DOHH2 (cell line): Measurements from ENCODE around the gene URB2.

Source experiments
- H3F3A ChIP-seq: fragments of 200-600 bp; sonication (generic), shearing (Covaris generic); 2 replicates; pipeline ENCODE4 v1.6.0; 2016; ENCODE audit warnings: antibody characterized with exemption, mild to moderate bottlenecking; ENCODE audit not compliant: control insufficient read depth, insufficient read depth
- H3K27ac ChIP-seq: fragments of 200-600 bp; sonication (generic); 2 replicates; pipeline ENCODE4 v1.5.1; 2014; ENCODE audit warnings: low read depth, mild to moderate bottlenecking, low read length, moderate library complexity
- H3K27me3 ChIP-seq: fragments of 200-600 bp; sonication (generic); 2 replicates; pipeline ENCODE4 v1.6.1; 2014; ENCODE audit warnings: mild to moderate bottlenecking, low read length, mixed read lengths; ENCODE audit not compliant: control insufficient read depth
- H3K36me3 ChIP-seq: fragments of 200-600 bp; sonication (generic); 2 replicates; pipeline ENCODE4 v1.6.1; 2014; ENCODE audit warnings: mild to moderate bottlenecking, low read length, moderate library complexity, mixed read lengths; ENCODE audit not compliant: control insufficient read depth
- H3K4me1 ChIP-seq: fragments of 200-600 bp; sonication (generic); 2 replicates; pipeline ENCODE4 v1.6.1; 2014; ENCODE audit warnings: mild to moderate bottlenecking, low read length, mixed read lengths; ENCODE audit not compliant: control insufficient read depth
- H3K4me2 ChIP-seq: fragments of 200-600 bp; sonication (generic); 2 replicates; pipeline ENCODE4 v1.6.0; 2014; ENCODE audit warnings: mild to moderate bottlenecking, low read length, moderate library complexity
- H3K4me3 ChIP-seq: fragments of 200-600 bp; sonication (generic); 2 replicates; pipeline ENCODE4 v1.5.1; 2014; ENCODE audit warnings: mild to moderate bottlenecking, low read length, mixed read lengths
- H3K79me2 ChIP-seq: fragments of 200-600 bp; sonication (generic); 2 replicates; pipeline ENCODE4 v1.6.1; 2014; ENCODE audit warnings: mild to moderate bottlenecking, low read length, mixed read lengths; ENCODE audit not compliant: control insufficient read depth
- H3K9me2 ChIP-seq: fragments of 200-600 bp; sonication (generic); replicated peaks from 2 replicates; pipeline ENCODE4 v1.6.1; 2014; ENCODE audit warnings: mild to moderate bottlenecking, low read length, mixed read lengths; ENCODE audit not compliant: control insufficient read depth
- H3K9me3 ChIP-seq: fragments of 200-600 bp; sonication (generic); 2 replicates; pipeline ENCODE4 v1.6.1; 2014; ENCODE audit warnings: antibody characterized with exemption, low read length, mixed read lengths; ENCODE audit not compliant: control insufficient read depth, insufficient read depth
- H4K20me1 ChIP-seq: fragments of 200-600 bp; sonication (generic); 2 replicates; pipeline ENCODE4 v1.6.0; 2014; ENCODE audit warnings: low read depth, mild to moderate bottlenecking, antibody characterized with exemption, low read length, moderate library complexity; ENCODE audit not compliant: control insufficient read depth, insufficient read depth
- EZH2phosphoT487 ChIP-seq: fragments of 200-600 bp; sonication (generic); IDR thresholded peaks from 2 replicates; pipeline ENCODE4 v1.6.1; 2017; ENCODE audit warnings: borderline replicate concordance, mild to moderate bottlenecking, antibody characterized with exemption, low read length, moderate library complexity, mixed read lengths
- TF ChIP-seq, protein P1 (sequence below): fragments of 200-600 bp; sonication (generic); IDR thresholded peaks from one replicate; pipeline ENCODE4 v1.5.1; 2014; ENCODE audit warnings: antibody characterized with exemption, mild to moderate bottlenecking, low read depth, low read length; ENCODE audit not compliant: poor library complexity, severe bottlenecking

URB2 gene

DNA sequence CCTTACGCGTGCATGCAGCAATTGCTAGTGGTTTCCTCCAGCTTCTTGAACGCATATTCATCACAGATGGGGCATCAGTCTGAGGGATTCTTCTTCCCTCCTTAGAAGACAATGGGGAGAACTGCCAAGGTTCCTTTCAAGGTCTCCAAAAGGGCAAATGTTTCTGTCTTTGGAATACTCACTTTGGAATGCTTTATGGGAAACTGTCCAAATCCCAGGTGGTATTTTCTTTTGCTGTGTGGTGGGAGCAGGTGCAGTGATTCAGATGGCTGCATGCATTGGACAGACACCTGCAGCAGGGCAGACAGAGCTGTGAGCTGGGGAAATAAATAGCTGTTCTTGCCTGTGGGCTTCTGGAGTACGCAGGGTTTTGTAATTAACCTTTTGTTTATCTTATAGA is 40.5 kb downstream of the URB2 start:
- Histone ChIP-seq H3K4me1 (peaks cover 19% of the 10 kb centered on the region), H3K79me2 (no peaks in the 10 kb centered on the region), H3K36me3 (peaks cover 35% of the 10 kb centered on the region), H3K4me2 (no peak overlapping the region), H3F3A (no peaks in the 10 kb centered on the region), H3K27ac (no peak overlapping the region), H3K27me3 (no peaks in the 10 kb centered on the region), H3K9me3 (no peaks in the 10 kb centered on the region), H4K20me1 (0 out of 2 replicates have a peak, but pooled peaks cover 3% of the 10 kb centered on the region), H3K9me2 (no peaks in the 10 kb centered on the region), H3K4me3 (no peak overlapping the region)
- TF ChIP-seq, protein P1, sequence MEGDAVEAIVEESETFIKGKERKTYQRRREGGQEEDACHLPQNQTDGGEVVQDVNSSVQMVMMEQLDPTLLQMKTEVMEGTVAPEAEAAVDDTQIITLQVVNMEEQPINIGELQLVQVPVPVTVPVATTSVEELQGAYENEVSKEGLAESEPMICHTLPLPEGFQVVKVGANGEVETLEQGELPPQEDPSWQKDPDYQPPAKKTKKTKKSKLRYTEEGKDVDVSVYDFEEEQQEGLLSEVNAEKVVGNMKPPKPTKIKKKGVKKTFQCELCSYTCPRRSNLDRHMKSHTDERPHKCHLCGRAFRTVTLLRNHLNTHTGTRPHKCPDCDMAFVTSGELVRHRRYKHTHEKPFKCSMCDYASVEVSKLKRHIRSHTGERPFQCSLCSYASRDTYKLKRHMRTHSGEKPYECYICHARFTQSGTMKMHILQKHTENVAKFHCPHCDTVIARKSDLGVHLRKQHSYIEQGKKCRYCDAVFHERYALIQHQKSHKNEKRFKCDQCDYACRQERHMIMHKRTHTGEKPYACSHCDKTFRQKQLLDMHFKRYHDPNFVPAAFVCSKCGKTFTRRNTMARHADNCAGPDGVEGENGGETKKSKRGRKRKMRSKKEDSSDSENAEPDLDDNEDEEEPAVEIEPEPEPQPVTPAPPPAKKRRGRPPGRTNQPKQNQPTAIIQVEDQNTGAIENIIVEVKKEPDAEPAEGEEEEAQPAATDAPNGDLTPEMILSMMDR, result no peak
- TF ChIP-seq EZH2phosphoT487, result no peak

DNA sequence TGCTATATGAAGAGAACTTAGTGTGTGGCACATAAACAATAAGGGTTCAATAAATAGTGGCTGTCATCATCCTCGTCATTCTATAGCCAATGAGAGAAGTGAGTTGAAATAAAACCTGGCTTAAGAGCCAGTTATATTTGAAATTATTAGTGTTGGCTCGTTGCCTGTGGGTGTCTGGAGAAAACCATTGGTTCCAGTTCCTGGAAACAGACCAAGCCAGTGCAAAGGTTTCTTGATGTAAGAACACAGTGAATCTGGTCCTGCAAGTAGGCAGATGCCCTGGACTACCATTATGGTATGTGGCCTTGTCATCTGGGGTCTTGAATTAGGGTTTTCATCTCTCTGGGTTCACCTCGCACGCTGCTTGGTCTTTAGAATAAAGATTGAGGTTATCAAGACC is 43.3 kb downstream of the URB2 start:
- Histone ChIP-seq H3K27ac (no peak overlapping the region), H3K36me3 (peaks cover 9% of the 10 kb centered on the region), H3K4me2 (no peak overlapping the region), H3K27me3 (no peaks in the 10 kb centered on the region), H3F3A (no peaks in the 10 kb centered on the region), H4K20me1 (no peaks in the 10 kb centered on the region), H3K4me1 (peaks cover 3% of the 10 kb centered on the region), H3K4me3 (no peak overlapping the region), H3K9me2 (no peaks in the 10 kb centered on the region), H3K79me2 (no peaks in the 10 kb centered on the region), H3K9me3 (no peaks in the 10 kb centered on the region)
- TF ChIP-seq, protein P1, result no peak
- TF ChIP-seq EZH2phosphoT487, result no peak

DNA sequence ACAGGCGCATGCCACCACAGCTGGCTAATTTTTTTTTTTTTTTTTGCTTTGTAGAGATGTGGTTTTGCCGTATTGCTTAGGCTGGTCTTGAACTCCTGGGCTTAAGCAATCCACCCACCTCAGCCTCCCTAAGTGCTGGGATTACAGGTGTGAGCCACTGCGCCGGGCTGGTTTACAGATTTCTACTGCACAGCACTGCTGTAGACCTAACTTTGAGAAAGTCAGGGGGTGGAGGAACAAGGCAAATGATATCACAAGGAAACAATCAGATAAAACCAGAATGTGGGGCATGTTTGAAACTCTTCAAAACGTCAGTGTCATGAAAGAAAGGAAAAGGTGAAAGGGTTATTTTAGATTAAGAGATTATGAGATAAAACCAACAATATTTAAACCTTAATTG is 45.3 kb downstream of the URB2 start:
- no peaks in the 10 kb centered on the region for H3K79me2 ChIP-seq
- H3K9me3 ChIP-seq, result no peaks in the 10 kb centered on the region
- no peaks in the 10 kb centered on the region for H3K36me3 ChIP-seq
- TF ChIP-seq EZH2phosphoT487, result no peak
- TF ChIP-seq, protein P1, result no peak
- no peaks in the 10 kb centered on the region for H4K20me1 ChIP-seq
- H3F3A ChIP-seq, result no peaks in the 10 kb centered on the region
- no peaks in the 10 kb centered on the region for H3K27me3 ChIP-seq
- H3K4me1 ChIP-seq, result no peaks in the 10 kb centered on the region
- no peak overlapping the region for H3K27ac ChIP-seq
- no peak overlapping the region for H3K4me3 ChIP-seq
- no peak overlapping the region for H3K4me2 ChIP-seq
- no peaks in the 10 kb centered on the region for H3K9me2 ChIP-seq

DNA sequence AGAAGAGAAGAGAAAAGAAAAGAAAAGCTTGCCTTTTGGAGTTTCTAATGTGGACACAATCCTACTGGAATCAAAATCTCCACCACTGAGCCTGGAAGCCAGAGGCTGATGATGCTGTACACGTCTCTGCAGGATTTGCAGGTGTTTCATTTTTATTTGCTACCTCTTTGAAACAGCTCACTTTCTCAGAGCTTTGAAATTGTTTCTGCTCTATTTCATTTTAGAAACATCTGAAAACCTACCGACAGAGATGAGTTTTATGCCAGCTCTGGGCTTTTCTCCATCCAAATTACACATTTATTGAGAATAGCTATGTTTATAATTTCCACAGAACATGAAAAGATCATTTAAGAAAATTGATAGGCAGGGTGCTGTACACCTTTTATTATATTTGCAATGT is 46.2 kb downstream of the URB2 start:
- Histone ChIP-seq H3F3A (no peaks in the 10 kb centered on the region), H4K20me1 (no peaks in the 10 kb centered on the region), H3K9me2 (no peaks in the 10 kb centered on the region), H3K9me3 (no peaks in the 10 kb centered on the region), H3K36me3 (no peaks in the 10 kb centered on the region), H3K27me3 (no peaks in the 10 kb centered on the region), H3K4me1 (no peaks in the 10 kb centered on the region), H3K27ac (no peak overlapping the region), H3K79me2 (no peaks in the 10 kb centered on the region), H3K4me2 (no peak overlapping the region), H3K4me3 (no peak overlapping the region)
- TF ChIP-seq, protein P1, result no peak
- no peak for TF ChIP-seq EZH2phosphoT487
